ENCODE measurements around the gene GRAMD1A.
"Not testable (repeated sequence)": the region's sequence is repeated elsewhere in the genome, so short reads cannot be mapped to it uniquely, and the experiment has no call there.

Gene GRAMD1A

DNA sequence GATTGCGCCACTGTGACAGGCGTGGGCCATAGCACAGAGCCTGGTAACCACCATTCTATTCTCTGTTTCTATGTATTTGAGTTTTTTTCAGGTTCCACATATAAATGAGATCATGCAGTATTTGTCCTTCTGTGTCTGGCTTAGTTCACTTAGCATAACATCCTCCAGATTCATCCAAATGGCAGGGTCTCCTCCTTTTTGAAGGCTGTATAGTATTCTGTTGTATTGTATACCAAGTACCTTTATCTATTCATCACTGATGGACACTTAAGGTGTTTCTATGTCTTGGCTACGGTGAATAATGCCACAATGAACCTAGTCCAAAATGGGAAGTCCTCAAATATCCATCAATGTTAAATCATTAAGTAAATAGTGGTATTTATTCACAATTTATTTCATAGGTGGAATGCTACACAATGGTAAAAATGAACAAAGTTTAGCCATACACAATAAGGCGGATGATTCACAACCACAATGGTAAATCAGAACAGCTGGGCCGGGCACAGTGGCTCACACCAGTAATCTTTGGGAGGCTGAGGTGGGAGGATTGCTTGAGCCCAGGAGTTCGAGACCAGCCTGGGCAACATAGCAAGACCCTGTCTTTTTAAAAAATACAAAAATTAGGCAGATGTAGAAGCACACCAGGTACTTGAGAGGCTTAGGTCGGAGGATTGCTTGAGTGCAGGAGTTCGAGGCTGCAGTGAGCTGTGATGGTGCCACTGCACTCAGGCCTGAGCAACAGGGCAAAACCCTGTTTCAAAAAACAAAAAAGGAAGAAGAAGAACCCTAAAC is 8.4 kb upstream of the GRAMD1A start:
- H3K9ac ChIP-seq (ENCODE audit: insufficient read length, low read depth) = no peak overlapping the region
- no peak for TF ChIP-seq YY1 (IDR thresholded peaks at IDR 0.05; ENCODE audit: insufficient read depth, insufficient read length)
- TF ChIP-seq SUZ12 (IDR thresholded peaks at IDR 0.05; ENCODE audit: extremely low read depth, insufficient read depth, insufficient read length) = no peak
- no peak overlapping the region for H3K4me3 ChIP-seq (ENCODE audit: insufficient read length, low read depth)
- no peaks in the 10 kb centered on the region for H3K36me3 ChIP-seq (ENCODE audit: insufficient read depth, insufficient read length, low read length)
- peaks cover 8% of the 10 kb centered on the region; the same call in 1 of the 2 replicates for H3K9me3 ChIP-seq (ENCODE audit: insufficient read depth, low read length)
- H3K4me1 ChIP-seq (ENCODE audit: insufficient read depth, insufficient read length) = peaks cover 2% of the 10 kb centered on the region
- no peaks in the 10 kb centered on the region for H3K27me3 ChIP-seq (ENCODE audit: insufficient read depth, insufficient read length)
- no peak for DNase-seq (ENCODE audit: low read depth, low spot score)

DNA sequence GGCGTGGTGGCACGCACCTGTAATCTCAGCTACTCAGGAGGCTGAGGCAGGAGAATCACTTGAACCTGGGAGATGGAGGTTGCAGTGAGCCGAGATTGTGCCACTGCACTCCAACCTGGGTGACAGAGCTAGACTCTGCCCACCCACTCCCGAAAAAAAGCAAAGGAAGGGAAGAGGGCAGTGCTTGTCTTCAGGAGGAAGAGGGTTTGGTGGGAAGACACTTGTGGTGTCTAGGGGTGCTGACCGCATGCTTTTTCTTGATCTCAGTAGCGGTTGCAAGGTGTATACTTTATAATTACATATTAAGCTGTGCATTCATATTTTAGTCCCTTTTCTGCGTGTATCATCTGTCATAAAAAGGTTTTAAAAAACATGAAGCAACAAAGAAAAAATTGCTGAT is 7.5 kb upstream of the GRAMD1A start:
- H3K9ac ChIP-seq (ENCODE audit: insufficient read length, low read depth); DNase-seq (ENCODE audit: low read depth, low spot score); H3K9me3 ChIP-seq (ENCODE audit: insufficient read depth, low read length): not testable (repeated sequence)

DNA sequence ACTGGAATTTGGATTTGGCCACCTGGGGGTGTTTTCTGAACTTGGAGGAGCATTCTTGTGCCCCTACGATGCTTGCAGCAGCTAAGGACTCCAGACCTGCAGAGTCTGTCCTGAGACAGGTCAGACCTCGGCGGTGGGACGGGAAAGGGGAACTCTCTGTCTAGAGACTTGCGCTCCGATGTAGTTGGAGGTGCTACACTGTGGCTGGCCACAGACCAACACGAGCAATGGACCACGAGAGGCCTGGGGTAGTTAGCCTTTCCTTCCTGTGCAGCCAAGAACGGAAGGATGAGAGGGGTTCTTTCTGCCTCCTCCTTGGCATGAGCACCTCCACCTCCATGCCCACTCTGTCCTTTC is 5.9 kb upstream of the GRAMD1A start:
- DNase-seq (ENCODE audit: low read depth, low spot score) = no peak
- H3K4me3 ChIP-seq (ENCODE audit: insufficient read length, low read depth) = no peak overlapping the region
- TF ChIP-seq SUZ12 (IDR thresholded peaks at IDR 0.05; ENCODE audit: extremely low read depth, insufficient read depth, insufficient read length) (no peak), ZNF274 (IDR thresholded peaks at IDR 0.05; ENCODE audit: low read depth, low read length) (no peak), YY1 (IDR thresholded peaks at IDR 0.05; ENCODE audit: insufficient read depth, insufficient read length) (no peak)
- peaks cover 4% of the 10 kb centered on the region for H3K4me1 ChIP-seq (ENCODE audit: insufficient read depth, insufficient read length)
- H3K9ac ChIP-seq (ENCODE audit: insufficient read length, low read depth) = no peak overlapping the region
- H3K9me3 ChIP-seq (ENCODE audit: insufficient read depth, low read length) = peaks cover 8% of the 10 kb centered on the region; the same call in 1 of the 2 replicates
- no peaks in the 10 kb centered on the region for H3K27me3 ChIP-seq (ENCODE audit: insufficient read depth, insufficient read length)
- H3K36me3 ChIP-seq (ENCODE audit: insufficient read depth, insufficient read length, low read length) = no peaks in the 10 kb centered on the region

More for the DNA sequence above, 7.5 kb upstream of the GRAMD1A start:
- not testable (repeated sequence) for H3K4me3 ChIP-seq (ENCODE audit: insufficient read length, low read depth); H3K4me1 ChIP-seq (ENCODE audit: insufficient read depth, insufficient read length); H3K27me3 ChIP-seq (ENCODE audit: insufficient read depth, insufficient read length); H3K36me3 ChIP-seq (ENCODE audit: insufficient read depth, insufficient read length, low read length)

DNA sequence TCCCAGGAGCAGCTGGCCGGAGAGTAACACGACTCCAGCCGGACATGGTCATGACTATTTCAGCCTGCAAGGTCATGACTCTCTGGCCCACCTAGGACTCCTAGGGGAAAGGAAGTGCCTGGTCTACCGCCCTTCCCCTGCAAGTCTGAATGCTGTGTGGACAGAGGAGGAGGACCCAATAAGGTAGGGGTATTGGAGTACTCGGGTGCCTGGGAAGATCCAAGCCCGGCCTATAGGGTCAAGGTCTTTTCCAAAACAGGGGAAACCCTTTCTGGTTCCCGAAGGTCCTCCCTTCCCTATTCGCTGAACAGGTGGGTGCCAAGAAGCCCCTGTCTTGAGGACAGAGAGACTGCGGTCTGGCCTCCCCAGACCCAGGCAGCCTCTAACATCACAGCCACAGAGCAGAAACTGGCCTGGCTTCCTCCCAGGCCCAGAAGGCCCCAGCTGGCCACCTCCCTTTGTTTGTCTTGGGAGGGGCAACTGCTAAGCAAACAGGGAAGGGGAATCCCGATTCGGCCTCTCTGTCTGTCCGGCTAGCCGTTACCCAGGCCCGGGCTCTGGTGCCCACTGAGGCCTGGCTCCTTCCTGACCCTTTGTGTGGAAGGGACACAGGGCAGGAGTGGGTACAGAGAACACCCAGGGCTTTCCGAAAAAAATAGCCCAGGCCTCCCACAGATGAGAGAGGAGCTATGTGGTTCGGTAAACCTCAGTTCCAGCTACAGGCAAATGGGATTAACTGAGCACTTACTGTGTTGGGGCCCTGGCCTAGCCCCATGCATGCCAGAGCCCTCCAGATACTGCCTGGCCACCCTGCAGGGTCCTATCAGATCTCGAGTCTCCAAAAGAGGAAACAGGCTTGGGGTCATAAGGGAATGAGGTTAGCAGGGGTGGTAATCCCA is 5.2 kb upstream of the GRAMD1A start:
- Histone ChIP-seq H3K4me1 (ENCODE audit: insufficient read depth, insufficient read length) (peaks cover 4% of the 10 kb centered on the region), H3K36me3 (ENCODE audit: insufficient read depth, insufficient read length, low read length) (no peaks in the 10 kb centered on the region), H3K27me3 (ENCODE audit: insufficient read depth, insufficient read length) (no peaks in the 10 kb centered on the region), H3K9me3 (ENCODE audit: insufficient read depth, low read length) (peaks cover 8% of the 10 kb centered on the region; the same call in 1 of the 2 replicates), H3K4me3 (ENCODE audit: insufficient read length, low read depth) (no peak overlapping the region), H3K9ac (ENCODE audit: insufficient read length, low read depth) (no peak overlapping the region)
- no peak for TF ChIP-seq SUZ12 (IDR thresholded peaks at IDR 0.05; ENCODE audit: extremely low read depth, insufficient read depth, insufficient read length)
- no peak for TF ChIP-seq ZNF274 (IDR thresholded peaks at IDR 0.05; ENCODE audit: low read depth, low read length)
- no peak for TF ChIP-seq YY1 (IDR thresholded peaks at IDR 0.05; ENCODE audit: insufficient read depth, insufficient read length)
- no peak for DNase-seq (ENCODE audit: low read depth, low spot score)

DNA sequence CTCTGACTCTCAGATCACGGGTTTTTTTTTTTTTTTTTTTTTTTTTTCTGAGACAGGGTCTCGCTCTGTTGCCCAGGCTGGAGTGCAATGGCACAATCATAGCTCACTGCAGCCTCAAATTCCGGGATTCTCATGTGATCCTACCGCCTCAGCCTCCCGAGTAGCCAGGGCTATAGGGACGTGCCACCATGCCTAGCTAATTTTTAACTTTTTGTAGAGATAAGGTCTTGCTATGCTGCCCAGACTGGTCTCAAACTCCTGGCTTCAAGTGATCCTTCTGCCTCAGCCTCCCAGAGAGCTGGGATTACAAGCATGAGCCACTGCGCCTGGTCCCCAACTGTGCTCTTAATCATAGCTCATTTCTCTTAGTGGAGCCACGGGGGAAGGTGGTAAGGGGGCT is 4.6 kb upstream of the GRAMD1A start:
- no peaks in the 10 kb centered on the region for H3K27me3 ChIP-seq (ENCODE audit: insufficient read depth, insufficient read length)
- no peak for DNase-seq (ENCODE audit: low read depth, low spot score)
- TF ChIP-seq ZNF274 (IDR thresholded peaks at IDR 0.05; ENCODE audit: low read depth, low read length) = no peak
- no peak for TF ChIP-seq SUZ12 (IDR thresholded peaks at IDR 0.05; ENCODE audit: extremely low read depth, insufficient read depth, insufficient read length)
- H3K4me1 ChIP-seq (ENCODE audit: insufficient read depth, insufficient read length) = peaks cover 4% of the 10 kb centered on the region
- no peak overlapping the region for H3K9ac ChIP-seq (ENCODE audit: insufficient read length, low read depth)
- no peaks in the 10 kb centered on the region for H3K36me3 ChIP-seq (ENCODE audit: insufficient read depth, insufficient read length, low read length)
- peaks cover 8% of the 10 kb centered on the region; the same call in 1 of the 2 replicates for H3K9me3 ChIP-seq (ENCODE audit: insufficient read depth, low read length)
- no peak overlapping the region for H3K4me3 ChIP-seq (ENCODE audit: insufficient read length, low read depth)

DNA sequence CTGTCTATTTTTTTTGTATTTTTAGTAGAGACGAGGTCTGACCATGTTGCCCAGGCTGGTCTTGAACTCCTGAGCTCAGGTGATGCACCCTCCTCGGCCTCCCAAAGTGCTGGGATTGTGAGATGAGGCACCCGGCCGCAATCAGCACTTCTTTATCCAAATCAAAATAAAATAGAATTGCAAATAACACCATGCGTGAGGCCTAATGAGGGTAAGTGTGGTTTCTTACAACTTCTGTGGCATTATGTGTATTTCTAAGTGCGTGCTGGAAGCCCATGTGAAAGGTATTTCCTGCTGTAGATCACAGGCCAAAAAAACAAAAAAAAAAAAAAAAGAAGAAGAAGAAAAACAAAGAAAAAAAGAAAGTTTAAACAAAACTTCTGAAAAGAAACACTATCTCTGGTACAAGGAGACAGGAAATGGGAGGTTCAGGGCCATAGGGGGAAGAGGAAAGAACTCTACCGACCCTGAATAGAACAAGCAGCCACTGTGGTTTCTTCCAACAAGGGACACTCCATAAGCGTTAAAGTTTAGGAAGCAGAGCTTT is 3.0 kb upstream of the GRAMD1A start:
- H3K36me3 ChIP-seq (ENCODE audit: insufficient read depth, insufficient read length, low read length) = peaks cover 8% of the 10 kb centered on the region
- no peak for DNase-seq (ENCODE audit: low read depth, low spot score)

DNA sequence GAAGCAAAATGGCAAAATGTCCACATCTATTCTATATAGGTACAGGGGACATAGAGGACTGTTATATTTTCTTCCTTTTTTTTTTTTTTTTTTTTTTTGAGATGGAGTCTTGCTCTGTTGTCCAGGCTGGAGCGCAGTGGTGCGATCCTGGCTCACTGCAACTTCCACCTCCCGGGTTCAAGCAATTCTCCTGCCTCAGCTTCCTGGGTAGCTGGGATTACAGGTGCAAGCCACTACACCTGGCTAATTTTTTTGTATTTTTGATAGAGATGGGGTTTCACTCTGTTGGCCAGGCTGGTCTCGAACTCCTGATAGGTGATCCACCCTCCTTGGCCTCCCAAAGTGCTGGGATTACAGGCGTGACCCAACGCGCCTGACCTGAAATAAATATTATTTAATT is 1.9 kb upstream of the GRAMD1A start:
- H3K27me3 ChIP-seq (ENCODE audit: insufficient read depth, insufficient read length); H3K4me3 ChIP-seq (ENCODE audit: insufficient read length, low read depth); H3K4me1 ChIP-seq (ENCODE audit: insufficient read depth, insufficient read length); H3K9me3 ChIP-seq (ENCODE audit: insufficient read depth, low read length); H3K9ac ChIP-seq (ENCODE audit: insufficient read length, low read depth); DNase-seq (ENCODE audit: low read depth, low spot score): not testable (repeated sequence)
- peaks cover 17% of the 10 kb centered on the region for H3K36me3 ChIP-seq (ENCODE audit: insufficient read depth, insufficient read length, low read length)

More for the DNA sequence above, 3.0 kb upstream of the GRAMD1A start:
- Histone ChIP-seq H3K9ac (ENCODE audit: insufficient read length, low read depth) (no peak overlapping the region), H3K9me3 (ENCODE audit: insufficient read depth, low read length) (peaks cover 8% of the 10 kb centered on the region; the same call in 1 of the 2 replicates), H3K4me1 (ENCODE audit: insufficient read depth, insufficient read length) (peaks cover 4% of the 10 kb centered on the region), H3K4me3 (ENCODE audit: insufficient read length, low read depth) (no peak overlapping the region), H3K27me3 (ENCODE audit: insufficient read depth, insufficient read length) (no peaks in the 10 kb centered on the region)
- no peak for TF ChIP-seq ZNF274 (IDR thresholded peaks at IDR 0.05; ENCODE audit: low read depth, low read length)
- no peak for TF ChIP-seq YY1 (IDR thresholded peaks at IDR 0.05; ENCODE audit: insufficient read depth, insufficient read length)
